IMR-90 (cell line): ENCODE measurements around the gene NPIPB8. TPM values are rescaled to one million over a fixed set of nuclear protein-coding genes. Genes with fewer than 3 reads are reported as not detected.

Experiments
- ATAC-seq: fragments of 200-7000 bp; cut with Tn5 transposase; 2 replicates; pipeline ENCODE4 v1.9.1; 2020; ENCODE audit warnings: low read depth, mild to moderate bottlenecking, moderate library complexity
- BruUV-seq: library from RNA; stranded (reverse); fragments of 400-500 nt; replicated peaks from 2 replicates; lab custom pipeline; 2021; lab: Mats Ljungman, UMichigan
- CTCF ChIA-PET: fragments of 300-600 bp; formaldehyde crosslinking; extraction: SDS; loops from one replicate; lab custom pipeline; 2021; ENCODE audit warnings: antibody characterized with exemption; lab: Yijun Ruan, JAX
- POLR2A ChIA-PET: fragments of 300-600 bp; sonication (Branson Sonifier 250); formaldehyde crosslinking; loops from one replicate; lab custom pipeline; 2022; ENCODE audit warnings: antibody characterized with exemption; ENCODE audit not compliant: unreplicated experiment; lab: Charles Lee
- DNase-seq: peaks from one replicate; pipeline ENCODE4 v3.0.0; 2013
- H2AFZ ChIP-seq: replicated peaks from 2 replicates; pipeline ENCODE3; 2013; ENCODE audit warnings: low read length, mild to moderate bottlenecking; ENCODE audit not compliant: poor library complexity
- H2AK5ac ChIP-seq: 2 replicates; pipeline ENCODE4 v1.6.1; 2013; ENCODE audit warnings: low read depth, low read length, inconsistent platforms
- H2AK9ac ChIP-seq: replicated peaks from 2 replicates; pipeline ENCODE3; 2013; ENCODE audit warnings: mild to moderate bottlenecking, low read depth, low read length, moderate library complexity; ENCODE audit not compliant: poor library complexity
- H2BK120ac ChIP-seq: 2 replicates; pipeline ENCODE4 v1.6.1; 2013; ENCODE audit warnings: low read depth, low read length, inconsistent platforms
- H2BK15ac ChIP-seq: 3 replicates; pipeline ENCODE4 v1.6.1; 2013; ENCODE audit warnings: low read depth, low read length, inconsistent platforms
- H2BK20ac ChIP-seq: 2 replicates; pipeline ENCODE4 v1.6.1; 2013; ENCODE audit warnings: low read depth, mild to moderate bottlenecking, inconsistent platforms, low read length, moderate library complexity
- H2BK5ac ChIP-seq: 2 replicates; pipeline ENCODE4 v1.6.1; 2013; ENCODE audit warnings: mild to moderate bottlenecking, low read depth, low read length, inconsistent platforms; ENCODE audit not compliant: poor library complexity, severe bottlenecking
- H3K14ac ChIP-seq: replicated peaks from 2 replicates; pipeline ENCODE4 v1.6.1; 2013; ENCODE audit warnings: low read depth, low read length, inconsistent platforms
- H3K18ac ChIP-seq: 2 replicates; pipeline ENCODE4 v1.6.1; 2013; ENCODE audit warnings: low read depth, low read length, control low read depth
- H3K23ac ChIP-seq: 2 replicates; pipeline ENCODE4 v1.6.1; 2013; ENCODE audit warnings: low read depth, low read length, inconsistent platforms
- H3K27ac ChIP-seq: 2 replicates; pipeline ENCODE4 v1.5.1; 2013; ENCODE audit warnings: mild to moderate bottlenecking, control low read depth, low read length; ENCODE audit not compliant: insufficient read depth
- H3K27me3 ChIP-seq: 2 replicates; pipeline ENCODE4 v1.6.1; 2013; ENCODE audit warnings: low read length; ENCODE audit not compliant: control insufficient read depth, insufficient read depth
- H3K36me3 ChIP-seq: 2 replicates; pipeline ENCODE4 v1.6.1; 2013; ENCODE audit warnings: low read length, mixed read lengths; ENCODE audit not compliant: control insufficient read depth, insufficient read depth
- H3K4ac ChIP-seq: 2 replicates; pipeline ENCODE4 v1.6.1; 2013; ENCODE audit warnings: low read depth, low read length, inconsistent platforms
- H3K4me1 ChIP-seq: 2 replicates; pipeline ENCODE4 v1.6.1; 2013; ENCODE audit warnings: low read length, mixed read lengths; ENCODE audit not compliant: control insufficient read depth, insufficient read depth
- H3K4me2 ChIP-seq: 2 replicates; pipeline ENCODE4 v1.6.1; 2013; ENCODE audit warnings: low read depth, mild to moderate bottlenecking, control low read depth, low read length, moderate library complexity
- H3K4me3 ChIP-seq: 2 replicates; pipeline ENCODE4 v1.5.1; 2013; ENCODE audit warnings: low read depth, mild to moderate bottlenecking, control low read depth, low read length, moderate library complexity; ENCODE audit not compliant: insufficient read depth
- H3K56ac ChIP-seq: 2 replicates; pipeline ENCODE4 v1.6.1; 2013; ENCODE audit warnings: low read length, inconsistent platforms; ENCODE audit not compliant: insufficient read depth; ENCODE audit errors: extremely low read depth
- H3K79me1 ChIP-seq, 2 experiments: 2 replicates each; pipeline ENCODE4 v1.6.1; 2013; ENCODE audit warnings: low read length in 2 of 2, inconsistent platforms in 1 of 2, low read depth in 1 of 2
- H3K9ac ChIP-seq: 2 replicates; pipeline ENCODE4 v1.6.1; 2013; ENCODE audit warnings: low read depth, low read length, control low read depth
- H3K9me1 ChIP-seq: 2 replicates; pipeline ENCODE4 v1.6.1; 2013; ENCODE audit warnings: low read length, inconsistent platforms; ENCODE audit not compliant: insufficient read depth
- H3K9me3 ChIP-seq: 2 replicates; pipeline ENCODE4 v1.6.1; 2013; ENCODE audit warnings: low read length; ENCODE audit not compliant: control insufficient read depth, insufficient read depth
- H4K20me1 ChIP-seq: 2 replicates; pipeline ENCODE4 v1.6.1; 2013; ENCODE audit warnings: low read length, inconsistent platforms; ENCODE audit not compliant: insufficient read depth
- H4K5ac ChIP-seq: 2 replicates; pipeline ENCODE4 v1.6.1; 2013; ENCODE audit warnings: mild to moderate bottlenecking, low read depth, low read length, control low read depth
- H4K8ac ChIP-seq, 2 experiments: 2 replicates each; pipeline ENCODE4 v1.6.1; 2013; ENCODE audit warnings: low read depth in 2 of 2, low read length in 2 of 2, control low read depth in 1 of 2, inconsistent platforms in 1 of 2
- H4K91ac ChIP-seq: 2 replicates; pipeline ENCODE4 v1.6.1; 2013; ENCODE audit warnings: low read depth, low read length, inconsistent platforms; ENCODE audit not compliant: insufficient read depth
- CHD1 ChIP-seq: IDR thresholded peaks from 2 replicates; pipeline ENCODE4 v1.6.1; 2012; ENCODE audit warnings: low read depth, low read length, improper control_type of control experiment
- CTCF ChIP-seq: conservative IDR thresholded peaks from 2 replicates; pipeline ENCODE4 v1.5.1; 2012; ENCODE audit warnings: mild to moderate bottlenecking, low read depth, low read length, improper control_type of control experiment
- MXI1 ChIP-seq: IDR thresholded peaks from 2 replicates; pipeline ENCODE4 v1.6.1; 2012; ENCODE audit warnings: low read depth, mild to moderate bottlenecking, low read length, moderate library complexity, borderline replicate concordance
- NFE2L2 ChIP-seq: fragments of 150-350 bp; IDR thresholded peaks from 2 replicates; pipeline ENCODE4 v1.6.1; 2016; ENCODE audit warnings: low read depth, mild to moderate bottlenecking, low read length
- POLR2A ChIP-seq: IDR thresholded peaks from 2 replicates; pipeline ENCODE4 v1.6.1; 2012; ENCODE audit warnings: mild to moderate bottlenecking, low read depth, low read length
- RAD21 ChIP-seq: IDR thresholded peaks from 2 replicates; pipeline ENCODE4 v1.6.1; 2012; ENCODE audit warnings: low read length, improper control_type of control experiment
- WGBS, 2 experiments: methylation state at CpG; one replicate each; pipeline versions ENCODE4 v1.1.5 to v1.1.7; 2013; ENCODE audit warnings: missing lambda C conversion rate in 2 of 2; ENCODE audit not compliant: insufficient read length in 1 of 2; ENCODE audit errors: extremely low coverage in 2 of 2; 5-methylcytosine and 5-hydroxymethylcytosine counted together
- dilution Hi-C: fragments of 300-500 bp; cut with HindIII; formaldehyde crosslinking; loops from one replicate; pipeline ENCODE4 v1.14.3; 2018; ENCODE audit warnings: low sequenced_read_pairs; ENCODE audit not compliant: unreplicated experiment
- in situ Hi-C: fragments of 300-500 bp; cut with MboI; formaldehyde crosslinking; loops from 3 replicates; pipeline ENCODE4 v1.14.3; 2019; ENCODE audit warnings: low sequenced_read_pairs, inconsistent platforms, mixed read lengths
- intact Hi-C: fragments of 100-400 bp; cut with micrococcal nuclease; formaldehyde crosslinking; loops from 2 replicates; pipeline ENCODE4 v1.10.0; 2022
- polyA plus RNA-seq, 3 experiments: library from polyadenylated mRNA; depleted of rRNA; stranded (reverse); fragments of >200 nt; gene quantifications; 2 replicates each; pipeline ENCODE4 v1.2.3, GENCODE V29; 2012; ENCODE audit warnings: low replicate concordance in 1 of 3
- total RNA-seq: library from RNA; depleted of rRNA; stranded (reverse); fragments of >200 nt; gene quantifications from 2 replicates; pipeline ENCODE4 v1.2.3, GENCODE V29; 2012

Gene NPIPB8
- total and polyA plus RNA-seq, 2 of the 4 experiments (the other 2 are of a cell fraction) = not detected

GRCh38 chr16:28596840-28597691 lies 40.8 kb upstream of the NPIPB8 start, which contains the start of gene SULT1A2 (continued):
- TF ChIP-seq MXI1 = no peak

GRCh38 chr16:28597692-28598261 lies 40.1 kb upstream of the NPIPB8 start:
- Histone ChIP-seq H2AK9ac (no peak overlapping the region), H3K36me3 (no peaks in the 10 kb centered on the region), H3K4ac (no peak overlapping the region), H2BK20ac (no peak overlapping the region), H3K9me3 (no peaks in the 10 kb centered on the region), H4K8ac (no peak overlapping the region), H3K4me2 (no peak overlapping the region), H3K18ac (no peak overlapping the region), H2BK120ac (no peak overlapping the region), H3K9me1 (no peaks in the 10 kb centered on the region), H3K79me1 (no peaks in the 10 kb centered on the region), H4K5ac (no peak overlapping the region), H3K27ac (no peak overlapping the region), H3K27me3 (peaks cover 6% of the 10 kb centered on the region), H3K4me1 (no peaks in the 10 kb centered on the region), H2BK15ac (no peak overlapping the region), H3K14ac (no peak overlapping the region), H3K56ac (no peak overlapping the region), H4K91ac (no peak overlapping the region), H4K20me1 (no peaks in the 10 kb centered on the region), H2AK5ac (no peak overlapping the region), H3K9ac (no peak overlapping the region), H2BK5ac (no peak overlapping the region), H3K4me3 (no peak overlapping the region), H3K23ac (no peak overlapping the region), H2AFZ (no peak overlapping the region)
- DNase-seq (no peak), ATAC-seq (no peak)
- ChIA-PET CTCF (interaction anchor here (0.6 kb wide), 1 partner anchor 9 kb away, joined by 3 read pairs; no protein-coding TSS in a partner anchor), POLR2A (no interaction called here)
- intact Hi-C loops = no loop called here
- dilution Hi-C loops = no loop called here
- 100% methylated on average over 1 of the region's 9 CpGs; no CpG with 5 or more reads in 1 of the 2 experiments for WGBS, 2 experiments
- no TSS peak for BruUV-seq
- no peak for TF ChIP-seq CHD1
- TF ChIP-seq POLR2A = no peak
- no peak for TF ChIP-seq RAD21
- TF ChIP-seq NFE2L2 = no peak
- TF ChIP-seq MXI1 = no peak
- TF ChIP-seq CTCF = no peak
- in situ Hi-C loops = no loop called here
